Heart left ventricle (tissue), 13 donors: ENCODE results near the gene KRTAP2-2.

Source experiments
- CTCF ChIP-seq, 12 donors: fragments of 200-600 bp; sonication (generic) in 4 of 12; IDR thresholded peaks; one replicate each; pipeline versions ENCODE4 v1.5.0 to v1.8.0; 2018 to 2022; ENCODE audit warnings: antibody characterized with exemption in 12 of 12, mild to moderate bottlenecking in 5 of 12
- POLR2A ChIP-seq, 2 donors: fragments of 450-650 bp; IDR thresholded peaks; one replicate each; pipeline ENCODE4 v1.6.1; 2017; ENCODE audit warnings: antibody characterized with exemption in 2 of 2, mild to moderate bottlenecking in 2 of 2, moderate library complexity in 2 of 2
- donor health status: ischemic (EF 13 %, LVEDD 7.1; RV severe dilation, severe dysfunction).
- donor health status: DM: no; HTN: yes; CAD: no.
- donor health status: DM: no; HTN: no; CAD: no.
- donor health status: ischemic (EF 25% LVEDD 6.9; RV normal size, moderate dysfunction).
- donor health status: ischemic (EF 25% LVEDD 5.7; RV mildly dilated, moderate dysfunction).
- donor health status: ischemic (EF 35%, LVEDD 5.7; RV mildly dilated, moderate dysfunction).
- donor health status: nonischemic (EF 11% LVEDD 7.7; RV severe dilation, severe dysfunction).
- donor health status: DM: yes; HTN: yes; CAD: no.
- donor health status: PGD.
- donor health status: ischemic (EF 29% LVEDD 5.4; RV normal size, mild dysfunction).
- donor health status: nonischemic (EF 23%, LVEDD 6.1; RV moderate dilation, normal function).

- TF ChIP-seq CTCF (IDR thresholded peaks at IDR 0.05) (no peak), POLR2A (IDR thresholded peaks at IDR 0.05) (no peak)
These were observed 38.3 kb downstream of the KRTAP2-2 start for GRCh38 chr17:41016578-41017215.
